ENCODE results near the gene MINDY3. TPM values are rescaled to one million over a fixed set of nuclear protein-coding genes. Genes with fewer than 3 reads are reported as not detected.
A peak's percentile ranks its signal among the peaks of the same experiment; 100 is the strongest.
"Not testable (repeated sequence)": the region's sequence is repeated elsewhere in the genome, so short reads cannot be mapped to it uniquely, and the experiment has no call there.

The MINDY3 gene
- polyA plus RNA-seq, 12 donors = 23.7 to 45.1 (median 33.9) TPM; not detected in 1

GRCh38 chr10:15781381-15781960, 78.8 kb downstream of the MINDY3 start:
- DNase-seq = no peak

GRCh38 chr10:15780353-15781135, 79.8 kb downstream of the MINDY3 start:
- peak; percentile 21 for DNase-seq

GRCh38 chr10:15775513-15775912, 84.8 kb downstream of the MINDY3 start:
- no peak for DNase-seq

- not testable (repeated sequence) for DNase-seq
Observed at GRCh38 chr10:15774534-15774933, 85.8 kb downstream of the MINDY3 start.

GRCh38 chr10:15764892-15765454, 95.3 kb downstream of the MINDY3 start:
- no peak for DNase-seq

- no peak for DNase-seq
Observed at GRCh38 chr10:15763006-15763405, 97.3 kb downstream of the MINDY3 start.

- DNase-seq = not testable (repeated sequence)
Observed at GRCh38 chr10:15762239-15762638, 98.1 kb downstream of the MINDY3 start.

GRCh38 chr10:15761224-15761623, 99.1 kb downstream of the MINDY3 start:
- DNase-seq = not testable (repeated sequence)

GRCh38 chr10:15760681-15761080, 99.6 kb downstream of the MINDY3 start:
- DNase-seq = no peak

GRCh38 chr10:15759265-15759664, 101.0 kb downstream of the MINDY3 start:
- DNase-seq = no peak

GRCh38 chr10:15758618-15759017, 101.7 kb downstream of the MINDY3 start:
- no peak for DNase-seq

- DNase-seq = peak; percentile 35
Observed at GRCh38 chr10:15754937-15755336, 105.4 kb downstream of the MINDY3 start.

- peak; percentile 63 for DNase-seq
Observed at GRCh38 chr10:15751046-15751445, 109.3 kb downstream of the MINDY3 start.

- no peak for DNase-seq
Observed at GRCh38 chr10:15748126-15748525, 112.2 kb downstream of the MINDY3 start.

- no peak for DNase-seq
Observed at GRCh38 chr10:15747632-15748031, 112.7 kb downstream of the MINDY3 start.

GRCh38 chr10:15745751-15746150, 114.6 kb downstream of the MINDY3 start:
- peak; percentile 81 for DNase-seq

GRCh38 chr10:15744217-15744865, 116.0 kb downstream of the MINDY3 start:
- no peak for DNase-seq

- no peak for DNase-seq
Observed at GRCh38 chr10:15743443-15743842, 116.9 kb downstream of the MINDY3 start.

- no peak for DNase-seq
Observed at GRCh38 chr10:15742836-15743235, 117.5 kb downstream of the MINDY3 start.

GRCh38 chr10:15742102-15742501, 118.2 kb downstream of the MINDY3 start:
- DNase-seq = no peak

- no peak for DNase-seq
Observed at GRCh38 chr10:15741581-15741980, 118.7 kb downstream of the MINDY3 start.

GRCh38 chr10:15740261-15740660, 120.0 kb downstream of the MINDY3 start:
- no peak for DNase-seq
